Measurements from ENCODE around the gene HOXD10. TPM values are rescaled to one million over a fixed set of nuclear protein-coding genes. Genes with fewer than 3 reads are reported as not detected.

The HOXD10 gene
- total RNA-seq = not detected in 2 replicates

DNA sequence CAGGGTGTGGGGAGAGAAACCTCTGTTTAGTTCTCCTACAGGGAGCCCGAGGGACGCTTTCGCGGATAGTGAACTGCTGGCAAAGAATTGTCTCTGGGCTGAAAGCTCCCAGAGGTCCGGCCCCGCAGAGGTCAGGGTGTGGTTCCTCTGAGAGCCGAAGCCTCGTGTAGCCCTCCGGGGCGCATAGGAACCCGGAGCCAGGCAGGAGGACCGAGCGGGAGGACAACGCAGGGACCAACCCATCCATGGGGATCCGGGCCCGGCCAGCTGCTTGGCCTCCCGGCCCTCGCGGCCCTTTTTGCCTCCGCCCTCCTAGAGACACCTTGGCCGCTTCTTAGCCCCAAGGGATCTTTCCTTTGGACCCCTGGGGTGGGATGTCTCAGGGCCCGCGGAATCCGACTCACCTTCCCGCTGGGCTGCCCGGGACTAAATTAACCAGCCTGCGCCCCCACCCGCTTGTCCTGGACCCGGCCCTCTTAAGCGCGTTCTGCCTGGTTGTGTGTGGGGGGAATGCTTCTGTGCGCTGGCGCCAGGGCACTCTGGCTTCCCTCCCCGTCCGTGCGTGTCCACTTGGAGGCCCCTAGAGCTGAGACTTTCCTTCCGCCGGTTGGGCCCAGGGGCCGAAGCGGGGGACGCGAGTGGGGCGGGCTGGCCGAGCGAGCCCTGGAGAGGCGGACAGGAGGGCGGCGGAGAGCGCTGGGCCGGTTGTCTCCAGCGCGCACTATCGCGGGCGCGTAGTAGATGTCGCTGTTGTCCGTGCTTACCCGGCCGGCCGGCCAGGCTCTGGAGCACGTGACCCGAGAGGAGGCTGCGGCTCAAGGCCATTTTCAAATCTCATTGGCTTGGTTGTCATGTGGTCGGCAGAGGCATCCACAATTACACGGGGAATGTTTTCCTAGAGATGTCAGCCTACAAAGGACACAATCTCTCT lies at the start of gene HOXD10:
Gene HOXD10, plus strand, starts transcription at position 896 of the 931 bp plus-strand sequence. CDS start 56 bp downstream, outside the sequence.

DNA sequence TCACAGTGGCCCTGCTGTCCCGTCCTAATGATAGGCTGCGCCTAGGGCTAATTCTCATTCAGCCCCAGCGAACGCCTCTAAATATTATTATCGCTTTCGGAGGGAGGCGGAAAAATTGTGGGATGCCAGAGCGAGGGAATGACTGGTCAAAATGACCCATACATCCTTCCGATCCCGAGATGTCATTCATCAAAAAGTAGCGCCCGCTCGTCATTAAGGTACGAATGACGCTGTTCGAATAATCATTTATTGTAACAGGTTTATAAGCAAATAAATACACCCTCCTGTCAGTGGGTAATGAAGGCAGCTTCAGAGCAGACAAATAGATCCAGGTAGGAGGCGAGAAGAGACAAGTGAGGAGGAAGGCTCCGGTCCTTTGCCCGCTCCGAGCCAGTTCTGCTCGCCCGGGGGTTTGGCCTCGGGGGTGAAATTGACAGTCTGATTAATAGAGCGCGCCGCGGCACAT lies 32.7 kb upstream of the HOXD10 start, which contains the start of gene EVX2:
Gene EVX2, minus strand, starts transcription at position 167 of the 466 bp plus-strand sequence. CDS start 186 bp downstream, outside the sequence.

GRCh38 chr2:176092270-176093144 lies 24.1 kb upstream of the HOXD10 start, which contains the start of gene HOXD13:
TSS of gene HOXD13 (plus strand) at chr2:176092721. CDS start at chr2:176092891, 170 bp downstream.

DNA sequence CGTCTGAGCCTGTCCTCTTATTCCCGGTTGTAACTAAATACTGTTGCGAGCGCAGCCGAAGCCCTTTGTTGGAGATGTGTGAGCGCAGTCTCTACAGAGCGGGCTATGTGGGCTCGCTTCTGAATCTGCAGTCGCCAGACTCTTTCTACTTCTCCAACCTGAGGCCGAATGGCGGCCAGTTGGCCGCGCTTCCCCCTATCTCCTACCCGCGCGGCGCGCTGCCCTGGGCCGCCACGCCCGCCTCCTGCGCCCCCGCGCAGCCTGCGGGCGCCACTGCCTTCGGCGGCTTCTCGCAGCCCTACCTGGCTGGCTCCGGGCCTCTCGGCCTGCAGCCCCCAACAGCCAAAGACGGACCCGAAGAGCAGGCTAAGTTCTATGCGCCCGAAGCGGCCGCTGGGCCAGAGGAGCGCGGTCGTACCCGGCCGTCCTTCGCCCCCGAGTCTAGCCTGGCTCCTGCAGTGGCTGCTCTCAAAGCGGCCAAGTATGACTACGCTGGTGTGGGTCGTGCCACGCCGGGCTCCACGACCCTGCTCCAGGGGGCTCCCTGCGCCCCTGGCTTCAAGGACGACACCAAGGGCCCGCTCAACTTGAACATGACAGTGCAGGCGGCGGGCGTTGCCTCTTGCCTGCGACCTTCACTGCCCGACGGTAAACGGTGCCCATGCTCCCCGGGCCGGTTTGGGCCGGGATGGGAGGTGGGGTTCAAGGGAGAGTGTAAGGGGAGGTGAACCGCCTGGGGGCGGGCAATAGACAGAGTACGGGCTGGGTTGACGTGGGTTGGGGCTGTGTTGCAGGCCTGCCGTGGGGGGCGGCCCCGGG lies 16.6 kb upstream of the HOXD10 start, which contains the start of gene HOXD12:
Gene HOXD12, plus strand, starts transcription at position 68 of the 819 bp plus-strand sequence. Its CDS starts 7 bp downstream, at position 75.

GRCh38 chr2:176106581-176107539 lies 9.7 kb upstream of the HOXD10 start, which contains the start of gene HOXD11:
TSS of gene HOXD11 (plus strand) at chr2:176107280. CDS start at chr2:176107356, 76 bp downstream.

DNA sequence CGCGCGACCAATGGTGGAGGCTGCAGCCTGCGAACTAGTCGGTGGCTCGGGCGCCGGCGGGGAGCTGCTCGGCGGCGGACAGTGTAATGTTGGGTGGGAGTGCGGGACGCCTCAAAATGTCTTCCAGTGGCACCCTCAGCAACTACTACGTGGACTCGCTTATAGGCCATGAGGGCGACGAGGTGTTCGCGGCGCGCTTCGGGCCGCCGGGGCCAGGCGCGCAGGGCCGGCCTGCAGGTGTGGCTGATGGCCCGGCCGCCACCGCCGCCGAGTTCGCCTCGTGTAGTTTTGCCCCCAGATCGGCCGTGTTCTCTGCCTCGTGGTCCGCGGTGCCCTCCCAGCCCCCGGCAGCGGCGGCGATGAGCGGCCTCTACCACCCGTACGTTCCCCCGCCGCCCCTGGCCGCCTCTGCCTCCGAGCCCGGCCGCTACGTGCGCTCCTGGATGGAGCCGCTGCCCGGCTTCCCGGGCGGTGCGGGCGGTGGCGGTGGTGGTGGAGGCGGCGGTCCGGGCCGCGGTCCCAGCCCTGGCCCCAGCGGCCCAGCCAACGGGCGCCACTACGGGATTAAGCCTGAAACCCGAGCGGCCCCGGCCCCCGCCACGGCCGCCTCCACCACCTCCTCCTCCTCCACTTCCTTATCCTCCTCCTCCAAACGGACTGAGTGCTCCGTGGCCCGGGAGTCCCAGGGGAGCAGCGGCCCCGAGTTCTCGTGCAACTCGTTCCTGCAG lies 6.3 kb downstream of the HOXD10 start, which contains the start of gene HOXD9:
Gene HOXD9, plus strand, starts transcription at position 37 of the 728 bp plus-strand sequence. Its CDS starts 50 bp downstream, at position 87.

DNA sequence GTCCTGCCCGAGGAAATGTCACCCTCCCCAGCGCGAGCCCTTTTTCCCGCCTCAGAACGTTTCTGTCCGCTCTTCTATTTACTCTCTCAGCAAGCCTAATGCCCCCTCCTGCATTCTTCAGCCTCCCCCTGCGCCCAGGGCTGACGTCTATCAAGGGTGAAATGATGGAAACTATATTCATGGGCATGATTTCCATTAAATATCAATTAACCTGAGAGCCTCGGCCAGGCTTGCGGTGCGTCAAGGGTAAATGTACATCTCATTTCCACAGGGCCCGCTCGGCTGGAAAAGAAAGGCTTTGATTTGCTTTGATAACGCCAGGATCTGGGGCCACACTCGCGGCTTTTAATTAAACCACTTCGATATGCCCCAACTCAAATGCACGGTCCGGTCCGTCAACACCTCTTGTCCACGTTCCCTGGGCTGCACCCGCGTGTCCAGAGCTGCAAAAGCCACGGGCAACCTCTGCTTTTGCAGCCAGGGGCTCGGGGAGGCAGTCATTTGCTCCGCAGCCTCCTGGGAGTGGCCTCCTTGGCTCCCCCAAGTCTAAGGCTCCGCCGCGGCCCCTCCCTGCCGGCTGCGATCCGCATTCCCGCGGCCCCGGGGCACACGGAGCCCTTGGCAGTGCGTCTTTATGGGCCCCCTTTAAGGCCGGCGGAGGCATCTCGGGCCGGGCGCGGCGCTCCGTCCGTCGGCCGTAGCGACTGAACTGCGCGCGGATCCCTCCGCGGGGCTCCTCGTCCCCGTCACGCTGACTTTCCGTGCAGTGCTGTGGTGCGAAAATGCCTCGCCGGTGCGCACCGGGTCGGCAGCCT lies 12.6 kb downstream of the HOXD10 start, which contains the start of gene HOXD8:
Gene HOXD8, plus strand, starts transcription at position 724 of the 815 bp plus-strand sequence. CDS start 662 bp downstream, outside the sequence.

GRCh38 chr2:176151442-176152287 lies 35.1 kb downstream of the HOXD10 start, which contains the start of gene HOXD4:
TSS of gene HOXD4 (plus strand) at chr2:176151550. CDS start at chr2:176151634, 84 bp downstream.

DNA sequence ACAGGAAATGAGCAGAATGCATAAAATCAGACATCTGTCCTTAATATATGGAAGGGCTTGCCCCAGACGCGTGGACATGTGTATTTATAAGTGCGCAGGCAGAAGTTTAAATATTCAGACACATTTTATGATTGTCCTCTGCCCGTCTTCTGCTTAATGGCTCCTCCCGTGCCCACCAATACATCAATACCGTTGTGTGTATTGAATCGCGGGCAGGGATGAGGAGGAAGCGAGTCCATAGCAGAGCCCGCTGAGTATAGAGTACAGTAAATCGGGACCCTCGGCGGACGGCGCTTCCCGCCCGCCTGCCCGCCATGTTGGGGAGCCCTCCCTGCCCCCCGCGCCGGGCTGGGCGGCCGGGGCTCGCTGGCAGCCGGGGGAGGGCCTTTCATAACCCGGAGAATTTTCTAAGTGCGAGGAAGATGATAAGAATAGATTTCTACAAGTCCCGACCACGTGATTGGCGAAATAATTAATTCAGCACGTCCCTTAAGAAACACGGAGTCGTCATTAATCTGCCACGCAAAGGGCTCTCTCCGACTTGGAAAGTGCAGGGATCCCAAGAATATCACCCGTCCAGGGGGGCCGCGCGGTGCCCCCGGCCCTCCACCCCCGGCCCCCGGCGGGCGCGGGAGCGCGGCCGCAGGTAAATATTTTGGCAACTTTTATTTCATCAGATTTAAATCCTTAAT lies 40.4 kb downstream of the HOXD10 start, which contains the start of gene HOXD3:
Gene HOXD3, plus strand, starts transcription at position 501 of the 692 bp plus-strand sequence. CDS start 11,808 bp downstream, outside the sequence.

Other genes starting within 250 kb of the HOXD10 start
- gene LNPK, start 114.5 kb upstream of the HOXD10 start, total RNA-seq = 17.4 and 35.1 TPM in 2 replicates
- not detected in 2 replicates for gene EVX2, start 32.8 kb upstream of the HOXD10 start, total RNA-seq
- not detected in 2 replicates for gene HOXD13, start 24.1 kb upstream of the HOXD10 start, total RNA-seq
- not detected in 2 replicates for gene HOXD12, start 17.0 kb upstream of the HOXD10 start, total RNA-seq
- not detected in 2 replicates for gene HOXD11, start 9.5 kb upstream of the HOXD10 start, total RNA-seq
- not detected in 2 replicates for gene HOXD9, start 5.9 kb downstream of the HOXD10 start, total RNA-seq
- gene HOXD8, start 12.9 kb downstream of the HOXD10 start, total RNA-seq = not detected in 2 replicates
- not detected in 2 replicates for gene HOXD4, start 34.8 kb downstream of the HOXD10 start, total RNA-seq
- gene HOXD3, start 40.5 kb downstream of the HOXD10 start, total RNA-seq = not detected in 2 replicates
- not detected in 2 replicates for gene HOXD1, start 71.9 kb downstream of the HOXD10 start, total RNA-seq
- gene MTX2, start 152.7 kb downstream of the HOXD10 start, total RNA-seq = 27.0 and 31.5 TPM in 2 replicates